ENCODE results near the gene ZNF784. TPM values are rescaled to one million over a fixed set of nuclear protein-coding genes. Genes with fewer than 3 reads are reported as not detected.

Gene ZNF784
- total and polyA plus RNA-seq, 9 of the 15 experiments (the other 6 are each of a cell fraction or from before 2014, with no cell fraction given) = 0.14 to 6.1 (median 2.1) TPM

- in situ Hi-C loops (cut with MboI) = no loop called here
- BruUV-seq (replicated peaks) = no TSS peak
- ChIA-PET CTCF (ENCODE audit: low intra/inter-chr PET ratio) (no interaction called here), POLR2A (interaction anchor here (0.6 to 1.9 kb wide), 4 partner anchors 18 to 97 kb away, joined by 3 to 9 read pairs (median 3); partner anchors contain the start of gene FIZ1)
- DNase-seq (ENCODE audit: extremely low read depth in 1 of 4, low spot score in 3 of 4) = peak; percentile 86 to 93 (median 88)
- ATAC-seq = peak; percentile 91
- Histone ChIP-seq H3K79me2 (ENCODE audit: control insufficient read depth, insufficient read depth, low read length) (peaks cover 12% of the 10 kb centered on the region), H3K9ac (ENCODE audit: insufficient read depth in 1 of 2, low read depth in 2 of 2, low read length in 2 of 2) (peak within 1 kb of the TSS; percentile 77 to 95), H2AFZ (ENCODE audit: low read depth, low read length) (peak within 1 kb of the TSS; percentile 89), H3K9me3 (replicated peaks; ENCODE audit: control insufficient read depth, insufficient read depth, low read depth, low read length) (no peaks in the 10 kb centered on the region), H3K4me3 (peak within 1 kb of the TSS; percentile 85), H3K9me1 (ENCODE audit: control insufficient read depth, insufficient read depth, low read length) (no peaks in the 10 kb centered on the region), H3K4me1 (replicated peaks in 1 of 2; ENCODE audit: control insufficient read depth in 2 of 2, insufficient read depth in 2 of 2, low read length in 2 of 2) (peaks cover 9 to 29% of the 10 kb centered on the region in 2 experiments; a peak in 3 of 5 replicates), H3K27me3 (ENCODE audit: control insufficient read depth in 2 of 2, insufficient read depth in 2 of 2, low read length in 2 of 2) (peaks cover 8 to 12% of the 10 kb centered on the region in 2 experiments; a peak in 4 of 5 replicates), H3K27ac (ENCODE audit: extremely low read depth, low read depth, low read length) (peak within 1 kb of the TSS; percentile 76), H3K36me3 (ENCODE audit: control insufficient read depth, insufficient read depth, low read length) (peaks cover 12% of the 10 kb centered on the region; the same call in 2 of the 3 replicates), H4K20me1 (replicated peaks; ENCODE audit: control insufficient read depth, insufficient read depth, low read length) (no peaks in the 10 kb centered on the region), H3K4me2 (ENCODE audit: insufficient read depth, low read length) (peak within 1 kb of the TSS; percentile 83)
- peak; percentile 87 for FAIRE-seq
- WGBS (ENCODE audit: insufficient coverage, low coverage, missing lambda C conversion rate) = 3% methylated on average over 12 of the region's 24 CpGs
- intact Hi-C loops (cut with micrococcal nuclease) = no loop called here
- TF ChIP-seq SMARCC2 (IDR thresholded peaks at IDR 0.05; ENCODE audit: low read depth) (no peak), ZNF589 (CRISPR knock-in tag; IDR thresholded peaks at IDR 0.05; ENCODE audit: low read depth) (peak; percentile 66; the same call in 1 of the 2 replicates), ETV1 (tag; conservative IDR thresholded peaks at IDR 0.05; ENCODE audit: low read depth) (peak; percentile 46), EP300 (IDR thresholded peaks at IDR 0.05; ENCODE audit: low read length) (peak; percentile 49; the same call in 1 of the 2 replicates), NFIC (IDR thresholded peaks at IDR 0.05) (peak; percentile 28; the same call in 1 of the 2 replicates), ETV6 (IDR thresholded peaks at IDR 0.05; ENCODE audit: borderline replicate concordance in 1 of 2, low read depth in 2 of 2, low read length in 1 of 2) (peak in 1 of 2 experiments; percentile 49; a peak in 1 of 4 replicates), ETV6 (CRISPR knock-in tag; IDR thresholded peaks at IDR 0.05; ENCODE audit: borderline replicate concordance) (no peak), TAF1 (IDR thresholded peaks at IDR 0.05; ENCODE audit: control insufficient read depth, extremely low read depth, insufficient read depth, low read length, severe bottlenecking) (peak; percentile 45), SUPT5H (IDR thresholded peaks at IDR 0.05) (peak; percentile 18; the same call in 1 of the 2 replicates), ZBTB11 (CRISPR knock-in tag; IDR thresholded peaks at IDR 0.05) (peak; percentile 93 to 100 (median 98)), TBP (optimal IDR thresholded peaks at IDR 0.05; ENCODE audit: low read depth, low read length) (peak; percentile 26), CXXC5 (CRISPR knock-in tag; IDR thresholded peaks at IDR 0.05) (peak; percentile 31; the same call in 1 of the 2 replicates), SP1 (CRISPR knock-in tag; IDR thresholded peaks at IDR 0.05) (peak; percentile 8; the same call in 1 of the 2 replicates), MYC (IDR thresholded peaks at IDR 0.05; ENCODE audit: low read depth, low read length) (no peak; the same call in 1 of the 2 replicates), MYC (CRISPR knock-in tag; IDR thresholded peaks at IDR 0.05; ENCODE audit: borderline replicate concordance, low read depth) (0 out of 2 replicates have a peak, but pooled peaks have one; percentile 41), NCOA1 (IDR thresholded peaks at IDR 0.05; ENCODE audit: low read depth) (peak; percentile 93), ATF7 (IDR thresholded peaks at IDR 0.05) (0 out of 2 replicates have a peak, but pooled peaks have one; percentile 17), CBX1 (IDR thresholded peaks at IDR 0.05; ENCODE audit: low read depth) (peak; percentile 24; the same call in 1 of the 2 replicates), SRSF7 (optimal IDR thresholded peaks at IDR 0.05; ENCODE audit: low read depth, low read length) (no peak), FOXK2 (conservative IDR thresholded peaks at IDR 0.05 in 1 of 2, IDR thresholded peaks at IDR 0.05 in 1 of 2; ENCODE audit: low read depth in 2 of 2) (peak; percentile 10 to 43; a peak in 1 of 4 replicates)
These were observed 43.7 kb downstream of the ZNF784 start, which contains the start of gene ZNF579 for GRCh38 chr19:55580628-55581144. ZNF579 (minus strand) TSS chr19:55580848; CDS start chr19:55579639, 1,209 bp downstream.

Measured in K562 (cell line).